HEK293T (cell line): ENCODE data around the gene BORCS8.

Experiments used
- ARNT ChIP-seq: fragments of 450-650 bp; IDR thresholded peaks from 2 replicates; pipeline ENCODE4 v1.6.1; 2017; ENCODE audit warnings: mild to moderate bottlenecking
- BHLHE40 ChIP-seq: fragments of 450-650 bp; IDR thresholded peaks from 2 replicates; pipeline ENCODE4 v1.6.1; 2016; ENCODE audit warnings: mild to moderate bottlenecking, moderate library complexity, borderline replicate concordance
- ELF4 ChIP-seq: fragments of 450-650 bp; IDR thresholded peaks from 2 replicates; pipeline ENCODE4 v1.6.1; 2017; ENCODE audit warnings: antibody characterized with exemption
- FOXA1 ChIP-seq: fragments of 450-650 bp; IDR thresholded peaks from 2 replicates; pipeline ENCODE4 v1.6.1; 2016; ENCODE audit warnings: mild to moderate bottlenecking
- FOXK2 ChIP-seq: fragments of 450-650 bp; IDR thresholded peaks from 2 replicates; pipeline ENCODE4 v1.6.1; 2016; ENCODE audit warnings: mild to moderate bottlenecking
- FOXM1 ChIP-seq: fragments of 450-650 bp; IDR thresholded peaks from 2 replicates; pipeline ENCODE4 v1.6.1; 2017; ENCODE audit warnings: mild to moderate bottlenecking, borderline replicate concordance
- HDGF ChIP-seq: fragments of 450-650 bp; IDR thresholded peaks from 2 replicates; pipeline ENCODE4 v1.6.1; 2017; ENCODE audit warnings: antibody characterized with exemption, borderline replicate concordance
- NFRKB ChIP-seq: fragments of 450-650 bp; IDR thresholded peaks from 2 replicates; pipeline ENCODE4 v1.6.1; 2016; ENCODE audit warnings: mild to moderate bottlenecking, moderate library complexity
- SP1 ChIP-seq: fragments of 450-650 bp; IDR thresholded peaks from 2 replicates; pipeline ENCODE4 v1.6.1; 2017
- ZNF384 ChIP-seq: fragments of 450-650 bp; IDR thresholded peaks from 2 replicates; pipeline ENCODE4 v1.6.1; 2016
- TF ChIP-seq, protein P1 (sequence below): fragments of 450-650 bp; IDR thresholded peaks from 2 replicates; pipeline ENCODE4 v1.6.1; 2016

DNA sequence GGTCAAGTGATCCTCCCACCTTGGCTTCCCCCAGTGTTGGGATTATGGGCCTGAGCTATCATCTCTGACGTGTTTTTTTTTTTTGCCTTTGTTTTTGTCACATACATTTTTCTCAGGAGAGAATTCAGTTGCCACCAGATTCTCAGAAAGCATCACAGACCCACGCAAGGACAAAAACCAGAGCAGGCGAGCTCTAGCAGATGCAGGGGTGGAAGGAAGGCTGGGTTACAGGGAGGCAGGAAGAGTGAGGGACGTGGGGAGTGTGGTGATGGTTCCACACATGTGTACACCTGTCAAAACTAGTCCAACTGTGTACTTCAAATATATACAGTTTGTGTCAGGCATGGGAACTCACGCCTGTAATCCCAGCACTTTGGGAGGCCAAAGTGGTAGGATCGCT is 58.0 kb downstream of the BORCS8 start:
- TF ChIP-seq, protein P1, sequence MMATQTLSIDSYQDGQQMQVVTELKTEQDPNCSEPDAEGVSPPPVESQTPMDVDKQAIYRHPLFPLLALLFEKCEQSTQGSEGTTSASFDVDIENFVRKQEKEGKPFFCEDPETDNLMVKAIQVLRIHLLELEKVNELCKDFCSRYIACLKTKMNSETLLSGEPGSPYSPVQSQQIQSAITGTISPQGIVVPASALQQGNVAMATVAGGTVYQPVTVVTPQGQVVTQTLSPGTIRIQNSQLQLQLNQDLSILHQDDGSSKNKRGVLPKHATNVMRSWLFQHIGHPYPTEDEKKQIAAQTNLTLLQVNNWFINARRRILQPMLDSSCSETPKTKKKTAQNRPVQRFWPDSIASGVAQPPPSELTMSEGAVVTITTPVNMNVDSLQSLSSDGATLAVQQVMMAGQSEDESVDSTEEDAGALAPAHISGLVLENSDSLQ = no peak
- TF ChIP-seq BHLHE40 (no peak), FOXA1 (no peak), SP1 (no peak), FOXK2 (no peak), HDGF (no peak), FOXM1 (no peak), ARNT (no peak), NFRKB (no peak), ELF4 (no peak), ZNF384 (no peak)
